ENCODE data around the gene ANXA5.
A peak's percentile ranks its signal among the peaks of the same experiment; 100 is the strongest.
"Not testable (repeated sequence)": the region's sequence is repeated elsewhere in the genome, so short reads cannot be mapped to it uniquely, and the experiment has no call there.

Gene ANXA5

DNA sequence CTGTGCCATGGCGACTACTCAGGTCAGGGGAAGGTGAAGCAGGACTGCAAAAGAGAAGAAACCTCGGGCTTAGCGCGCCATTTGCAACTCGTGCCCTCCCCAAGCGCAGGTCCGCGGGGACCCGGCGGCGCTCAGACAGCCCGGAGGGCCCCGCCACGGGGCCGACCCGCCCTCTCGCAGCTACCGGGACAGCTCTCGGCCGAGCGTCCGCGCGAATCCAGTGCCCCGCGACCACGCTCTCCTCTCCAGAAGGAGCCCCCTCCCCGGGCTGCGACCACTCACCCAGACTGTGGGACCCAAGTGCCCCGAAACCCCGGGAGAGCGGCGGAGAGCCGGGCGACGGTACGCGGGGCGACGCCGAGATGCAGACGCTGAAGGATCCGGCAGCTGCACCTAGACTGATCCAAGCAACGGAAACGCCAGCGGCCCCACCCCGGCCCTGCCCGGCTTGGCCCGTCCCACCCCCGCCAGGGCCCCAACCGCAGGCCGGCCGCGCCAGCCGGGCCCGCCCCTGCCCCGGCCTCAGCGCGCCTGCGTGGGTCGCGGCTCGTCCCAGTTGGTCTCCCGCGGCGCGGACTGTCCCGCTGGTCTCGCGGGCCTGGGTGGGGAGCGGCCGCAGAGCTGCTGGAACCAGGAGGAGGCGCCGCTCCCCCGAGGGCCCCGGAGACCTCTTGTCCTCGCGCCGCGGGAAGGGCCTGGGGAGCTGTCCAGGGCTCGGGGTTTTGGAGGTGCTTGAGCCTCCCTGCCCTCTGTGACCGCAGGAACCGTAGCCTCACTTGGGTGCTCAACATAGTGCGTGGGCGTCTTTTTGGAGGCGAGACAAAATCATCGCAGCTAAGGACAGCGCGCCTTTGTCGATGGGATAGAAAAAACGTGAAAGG is at the start of gene ANXA5:
TSS of gene ANXA5 (minus strand) at position 400 of the 881 bp plus-strand sequence. CDS start at position 9, 391 bp downstream.
- peak within 1 kb of the TSS; percentile 98 for H3K27ac Mint-ChIP-seq
- peak within 1 kb of the TSS; percentile 94 for H3K4me3 Mint-ChIP-seq
- H3K4me1 Mint-ChIP-seq (ENCODE audit: low read depth), result peaks cover 37% of the 10 kb centered on the region
- peak; percentile 82 for DNase-seq (ENCODE audit: low spot score)
- H3K27me3 Mint-ChIP-seq (ENCODE audit: low read depth), result peaks cover 44% of the 10 kb centered on the region
- peaks cover 18% of the 10 kb centered on the region for H3K36me3 Mint-ChIP-seq (ENCODE audit: low read depth)
- no peaks in the 10 kb centered on the region for H3K9me3 Mint-ChIP-seq

DNA sequence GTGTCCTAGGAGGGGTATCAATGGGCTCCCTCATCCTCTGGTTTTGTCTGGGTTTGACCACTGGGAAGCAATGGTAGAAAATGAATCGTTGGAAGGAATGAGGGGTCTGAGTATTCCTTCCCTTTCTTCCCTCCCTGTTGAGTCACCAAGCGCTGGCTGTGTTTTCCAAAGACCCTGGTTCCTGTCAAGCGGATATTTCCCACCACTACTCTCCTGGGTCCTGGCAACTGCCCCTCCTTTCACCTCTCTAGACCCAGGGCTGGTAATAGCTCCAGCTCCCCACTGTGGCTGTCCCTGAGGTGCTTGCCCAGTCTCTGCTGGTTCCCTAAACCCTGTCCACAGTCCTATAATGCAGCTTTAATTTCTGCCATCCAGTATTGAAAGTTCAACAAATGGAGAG is 46.0 kb upstream of the ANXA5 start:
- Mint-ChIP-seq H3K4me3 (no peak overlapping the region), H3K9me3 (no peaks in the 10 kb centered on the region), H3K4me1 (ENCODE audit: low read depth) (no peaks in the 10 kb centered on the region), H3K36me3 (ENCODE audit: low read depth) (no peaks in the 10 kb centered on the region), H3K27ac (no peak overlapping the region), H3K27me3 (ENCODE audit: low read depth) (peaks cover 17% of the 10 kb centered on the region)
- DNase-seq (ENCODE audit: low spot score), result no peak

DNA sequence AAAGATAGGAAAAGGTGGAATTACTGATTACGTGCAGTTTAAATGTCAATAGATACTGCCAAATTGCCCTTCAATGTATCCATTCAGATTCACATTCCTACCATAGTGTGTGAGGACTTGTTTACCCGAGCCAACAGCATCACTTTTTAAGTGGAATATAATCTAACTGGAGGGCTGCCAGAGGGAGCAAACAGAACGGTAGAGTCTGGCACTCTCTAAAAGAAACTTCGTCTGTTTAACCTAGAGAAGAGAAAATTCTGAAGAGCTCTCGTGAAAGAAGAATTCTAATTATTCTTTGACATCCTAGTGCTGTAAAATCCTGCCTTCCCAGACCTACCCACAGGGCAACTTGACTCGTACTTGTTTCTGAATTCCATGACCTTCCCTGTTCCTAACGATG is 45.0 kb upstream of the ANXA5 start:
- DNase-seq (ENCODE audit: low spot score), result no peak
- Mint-ChIP-seq H3K4me1 (ENCODE audit: low read depth) (no peaks in the 10 kb centered on the region), H3K9me3 (no peaks in the 10 kb centered on the region), H3K4me3 (no peak overlapping the region), H3K27ac (no peak overlapping the region), H3K36me3 (ENCODE audit: low read depth) (no peaks in the 10 kb centered on the region), H3K27me3 (ENCODE audit: low read depth) (peaks cover 14% of the 10 kb centered on the region)

DNA sequence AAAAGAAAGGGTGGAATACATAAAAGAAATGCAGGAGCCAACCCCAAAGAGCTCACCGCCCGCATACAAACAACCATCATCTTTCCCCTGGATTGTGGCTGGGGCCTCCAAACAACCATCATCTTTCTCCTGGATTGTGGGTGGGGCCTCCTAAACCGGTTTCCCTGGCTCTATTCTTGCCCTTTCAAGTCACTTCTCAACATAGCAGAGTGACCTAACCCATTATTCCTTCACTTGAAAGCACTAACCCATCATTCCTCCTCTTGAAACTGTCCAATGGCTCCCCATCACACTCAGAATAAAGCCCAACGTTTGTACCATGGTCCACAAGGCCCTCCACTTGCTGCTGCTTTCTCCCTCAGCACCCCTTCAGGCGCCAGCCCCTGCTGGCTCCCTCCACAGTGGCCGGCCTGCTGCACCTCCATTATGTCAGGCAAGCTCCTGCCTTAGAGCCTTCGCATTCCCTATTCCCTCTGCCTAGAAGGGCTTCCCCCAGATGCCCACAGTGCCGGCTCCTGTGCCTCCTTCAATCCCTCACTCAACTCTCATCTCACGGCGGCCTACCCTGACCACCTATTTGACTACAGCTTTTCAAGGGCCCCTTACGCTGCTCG is 44.1 kb upstream of the ANXA5 start:
- Mint-ChIP-seq H3K36me3 (ENCODE audit: low read depth) (no peaks in the 10 kb centered on the region), H3K9me3 (no peaks in the 10 kb centered on the region), H3K27ac (no peak overlapping the region), H3K27me3 (ENCODE audit: low read depth) (peaks cover 17% of the 10 kb centered on the region), H3K4me1 (ENCODE audit: low read depth) (no peaks in the 10 kb centered on the region), H3K4me3 (no peak overlapping the region)
- no peak for DNase-seq (ENCODE audit: low spot score)

DNA sequence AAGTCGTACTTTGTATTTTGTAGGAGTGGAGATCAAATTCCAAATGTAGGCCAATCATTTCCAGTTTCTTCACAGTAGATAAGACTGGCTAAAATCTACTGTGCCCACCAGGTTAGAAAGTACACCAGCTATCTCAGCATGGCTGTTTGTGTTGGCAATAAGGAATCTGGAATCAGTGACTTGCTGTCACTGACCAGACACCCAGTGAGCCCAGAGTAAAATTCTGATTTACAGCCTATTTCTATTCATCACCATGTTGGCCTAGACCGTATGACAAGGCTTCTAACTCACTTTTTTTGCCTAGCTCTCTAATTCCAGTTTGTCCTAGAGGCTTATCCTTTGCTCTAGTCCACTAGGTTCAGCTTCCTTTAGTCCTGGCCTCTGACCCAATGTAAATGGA is 42.8 kb upstream of the ANXA5 start:
- no peak for DNase-seq (ENCODE audit: low spot score)
- H3K27ac Mint-ChIP-seq, result no peak overlapping the region
- H3K4me1 Mint-ChIP-seq (ENCODE audit: low read depth), result no peaks in the 10 kb centered on the region
- H3K36me3 Mint-ChIP-seq (ENCODE audit: low read depth), result no peaks in the 10 kb centered on the region
- H3K4me3 Mint-ChIP-seq, result no peak overlapping the region
- peaks cover 22% of the 10 kb centered on the region for H3K27me3 Mint-ChIP-seq (ENCODE audit: low read depth)
- H3K9me3 Mint-ChIP-seq, result no peaks in the 10 kb centered on the region

DNA sequence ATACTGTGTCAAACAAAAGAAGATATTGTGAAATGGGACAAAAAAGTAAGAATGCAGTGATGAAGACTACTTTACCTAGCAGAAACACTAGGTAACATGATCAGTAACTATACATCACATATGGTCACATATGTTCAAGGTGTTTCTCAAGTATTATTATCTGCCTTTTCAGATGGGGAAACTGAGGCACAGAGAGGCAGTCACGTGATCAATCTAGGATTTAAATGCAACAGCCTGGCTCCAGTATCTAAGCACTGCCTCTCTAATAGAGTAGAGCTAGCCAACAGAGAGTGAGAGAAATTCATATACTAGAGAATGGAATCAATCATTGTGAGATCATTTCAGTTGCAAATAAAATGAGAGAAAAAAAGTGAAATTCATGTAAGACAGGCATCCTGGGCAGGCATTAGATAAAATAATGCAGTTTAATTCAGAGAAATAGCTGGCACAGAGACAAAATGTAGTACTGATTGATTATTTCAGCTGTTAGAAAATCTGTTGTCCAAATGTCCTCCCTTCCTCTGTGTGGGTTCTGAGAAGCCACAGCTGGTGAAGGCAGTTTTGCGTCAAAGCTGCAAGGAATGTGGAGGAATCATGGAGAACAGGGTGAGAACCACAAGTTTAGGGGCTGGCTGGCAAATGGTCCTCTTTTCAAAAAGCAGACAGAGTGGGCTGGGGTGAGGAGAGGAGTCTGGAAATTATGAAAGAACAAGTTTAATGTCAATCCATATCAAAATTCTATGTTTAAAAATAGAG is 42.2 kb upstream of the ANXA5 start:
- Mint-ChIP-seq H3K4me1 (ENCODE audit: low read depth) (no peaks in the 10 kb centered on the region), H3K9me3 (no peaks in the 10 kb centered on the region), H3K27ac (no peak overlapping the region), H3K4me3 (no peak overlapping the region), H3K36me3 (ENCODE audit: low read depth) (no peaks in the 10 kb centered on the region), H3K27me3 (ENCODE audit: low read depth) (peaks cover 24% of the 10 kb centered on the region)
- DNase-seq (ENCODE audit: low spot score), result no peak

DNA sequence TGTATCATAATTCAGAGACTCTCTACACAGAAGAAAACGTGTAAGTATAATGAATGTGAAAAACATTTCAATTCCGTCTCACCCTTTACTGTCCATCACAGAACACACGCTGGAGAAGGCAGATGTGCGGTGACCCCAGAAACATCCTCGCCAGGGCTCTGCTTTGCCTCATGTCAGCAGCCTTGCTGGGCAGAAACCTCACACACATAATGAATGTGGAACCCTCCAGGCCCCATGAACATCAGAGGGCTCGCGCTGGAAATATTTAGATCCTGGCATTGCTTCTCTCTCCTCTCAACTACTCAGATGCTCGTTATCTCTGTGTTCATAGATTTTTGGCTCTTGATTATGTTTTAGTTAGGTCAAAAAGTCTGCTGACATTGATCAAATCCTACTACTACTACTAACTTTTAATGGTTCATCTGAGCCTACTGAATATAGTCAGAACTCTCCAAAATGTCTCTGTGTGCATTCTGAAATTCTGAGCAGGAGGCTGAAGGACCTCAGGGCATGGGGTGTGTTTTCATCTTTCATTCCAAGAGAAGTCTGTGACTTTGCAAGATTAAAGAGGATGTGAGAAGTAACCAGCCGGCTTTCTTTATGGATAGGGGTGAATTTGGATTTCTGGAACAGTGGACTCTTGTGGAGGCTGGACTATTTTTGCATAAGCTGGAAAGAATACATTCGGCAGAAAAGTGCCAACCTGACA is 41.2 kb upstream of the ANXA5 start:
- Mint-ChIP-seq H3K36me3 (ENCODE audit: low read depth) (no peaks in the 10 kb centered on the region), H3K27ac (no peak overlapping the region), H3K9me3 (no peaks in the 10 kb centered on the region), H3K4me1 (ENCODE audit: low read depth) (no peaks in the 10 kb centered on the region), H3K27me3 (ENCODE audit: low read depth) (peaks cover 22% of the 10 kb centered on the region), H3K4me3 (no peak overlapping the region)
- DNase-seq (ENCODE audit: low spot score), result no peak

DNA sequence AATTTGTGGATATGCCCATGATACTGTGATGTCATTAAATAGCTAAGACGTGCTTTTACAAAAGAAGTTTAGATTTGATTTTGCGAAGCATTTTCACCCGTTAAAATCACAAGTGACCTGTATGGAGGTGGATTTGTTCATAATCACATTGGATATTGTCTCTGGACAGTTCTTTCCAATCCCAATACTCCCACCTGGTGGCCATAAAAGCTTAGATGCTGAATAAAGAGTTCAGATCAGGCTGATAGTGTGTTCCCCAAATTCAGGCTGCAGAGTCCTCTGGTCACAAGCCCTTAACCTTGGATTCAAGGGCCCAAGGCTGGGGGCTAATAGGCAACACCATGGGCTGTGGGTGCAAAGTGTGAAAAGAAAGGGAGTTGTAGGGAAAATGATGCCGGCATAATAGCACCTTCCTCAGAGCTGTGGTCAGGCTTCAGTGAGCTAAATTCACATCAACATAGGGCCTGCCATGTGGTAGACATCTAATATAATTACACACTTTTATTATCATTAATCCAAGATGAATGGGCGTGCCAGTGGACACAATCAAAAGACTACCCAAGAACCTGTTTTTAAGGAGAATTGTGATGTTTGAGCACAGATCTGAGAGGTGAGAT is 40.1 kb upstream of the ANXA5 start:
- Mint-ChIP-seq H3K36me3 (ENCODE audit: low read depth) (no peaks in the 10 kb centered on the region), H3K4me3 (no peak overlapping the region), H3K9me3 (no peaks in the 10 kb centered on the region), H3K4me1 (ENCODE audit: low read depth) (no peaks in the 10 kb centered on the region), H3K27me3 (ENCODE audit: low read depth) (peaks cover 28% of the 10 kb centered on the region), H3K27ac (no peak overlapping the region)
- no peak for DNase-seq (ENCODE audit: low spot score)

- H3K4me3 Mint-ChIP-seq, result no peak overlapping the region
- H3K27ac Mint-ChIP-seq, result no peak overlapping the region
- no peaks in the 10 kb centered on the region for H3K9me3 Mint-ChIP-seq
- H3K4me1 Mint-ChIP-seq (ENCODE audit: low read depth), result no peaks in the 10 kb centered on the region
- H3K27me3 Mint-ChIP-seq (ENCODE audit: low read depth), result peaks cover 31% of the 10 kb centered on the region
- DNase-seq (ENCODE audit: low spot score), result no peak
- no peaks in the 10 kb centered on the region for H3K36me3 Mint-ChIP-seq (ENCODE audit: low read depth)
Measured at GRCh38 chr4:121734571-121734970, 37.8 kb upstream of the ANXA5 start.

DNA sequence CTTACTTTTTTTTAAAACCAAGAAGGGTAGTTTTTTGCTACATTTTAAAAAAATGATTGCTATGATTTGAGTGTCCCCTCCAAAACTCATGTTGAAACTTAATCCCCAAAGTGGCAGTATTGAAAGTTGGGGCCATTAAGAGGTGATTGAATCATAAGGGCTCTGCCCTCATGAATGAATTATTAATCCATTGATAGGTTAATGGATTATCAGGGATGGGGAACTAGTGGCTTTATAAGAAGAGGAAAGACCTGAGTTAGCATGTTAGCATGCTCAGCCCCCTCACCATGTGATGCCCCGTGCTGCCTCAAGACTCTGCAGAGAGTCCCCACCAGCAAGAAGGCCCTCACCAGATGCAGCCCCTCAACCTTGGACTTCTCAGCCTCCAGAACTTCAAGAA is 37.2 kb upstream of the ANXA5 start:
- H3K9me3 Mint-ChIP-seq, result no peaks in the 10 kb centered on the region
- DNase-seq (ENCODE audit: low spot score), result no peak
- peaks cover 30% of the 10 kb centered on the region for H3K27me3 Mint-ChIP-seq (ENCODE audit: low read depth)
- H3K36me3 Mint-ChIP-seq (ENCODE audit: low read depth), result no peaks in the 10 kb centered on the region
- no peaks in the 10 kb centered on the region for H3K4me1 Mint-ChIP-seq (ENCODE audit: low read depth)
- H3K4me3 Mint-ChIP-seq, result no peak overlapping the region
- H3K27ac Mint-ChIP-seq, result no peak overlapping the region

DNA sequence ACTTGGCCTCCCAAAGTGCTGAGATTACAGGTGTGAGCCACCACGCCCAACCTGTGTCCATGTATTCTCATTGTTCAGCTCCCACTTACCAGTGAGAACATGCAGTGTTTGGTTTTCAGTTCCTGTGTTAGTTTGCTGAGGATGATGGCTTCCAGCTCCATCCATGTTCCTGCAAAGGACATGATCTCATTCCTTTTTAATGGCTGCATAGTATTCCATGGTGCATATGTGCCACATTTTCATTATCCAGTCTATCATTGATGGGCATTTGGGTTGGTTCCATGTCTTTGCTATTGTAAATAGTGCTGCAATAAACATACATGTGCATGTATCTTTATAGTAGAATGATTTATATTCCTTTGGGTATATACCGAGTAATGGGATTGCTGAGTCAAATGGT is 33.0 kb upstream of the ANXA5 start:
- not testable (repeated sequence) for H3K4me1 Mint-ChIP-seq (ENCODE audit: low read depth); H3K36me3 Mint-ChIP-seq (ENCODE audit: low read depth); H3K4me3 Mint-ChIP-seq; DNase-seq (ENCODE audit: low spot score); H3K27ac Mint-ChIP-seq; H3K9me3 Mint-ChIP-seq
- peaks cover 16% of the 10 kb centered on the region for H3K27me3 Mint-ChIP-seq (ENCODE audit: low read depth)

GRCh38 chr4:121728798-121729226 is 32.0 kb upstream of the ANXA5 start:
- H3K27me3 Mint-ChIP-seq (ENCODE audit: low read depth), result peaks cover 13% of the 10 kb centered on the region
- H3K4me3 Mint-ChIP-seq, result no peak overlapping the region
- no peak overlapping the region for H3K27ac Mint-ChIP-seq
- no peaks in the 10 kb centered on the region for H3K36me3 Mint-ChIP-seq (ENCODE audit: low read depth)
- peaks cover 2% of the 10 kb centered on the region for H3K4me1 Mint-ChIP-seq (ENCODE audit: low read depth)
- DNase-seq (ENCODE audit: low spot score), result no peak
- H3K9me3 Mint-ChIP-seq, result no peaks in the 10 kb centered on the region

- Mint-ChIP-seq H3K36me3 (ENCODE audit: low read depth) (no peaks in the 10 kb centered on the region), H3K27ac (no peak overlapping the region), H3K9me3 (no peaks in the 10 kb centered on the region), H3K4me1 (ENCODE audit: low read depth) (peaks cover 2% of the 10 kb centered on the region), H3K4me3 (no peak overlapping the region), H3K27me3 (ENCODE audit: low read depth) (peaks cover 13% of the 10 kb centered on the region)
- no peak for DNase-seq (ENCODE audit: low spot score)
Measured at GRCh38 chr4:121728066-121728465, 31.3 kb upstream of the ANXA5 start.
